Stimulated activated CD8-positive, alpha-beta memory T cell treated with anti-CD3 and anti-CD28 coated beads, Interleukin-15, amount 100 ng/mL, for 24 hours (primary cell): ENCODE measurements around the gene POLR1B.
"Not testable (repeated sequence)": the region's sequence is repeated elsewhere in the genome, so short reads cannot be mapped to it uniquely, and the experiment has no call there.

Experiments
- DNase-seq: peaks from one replicate; pipeline ENCODE4 v3.0.0-alpha.2; 2020; ENCODE audit warnings: low read depth

The POLR1B gene

DNA sequence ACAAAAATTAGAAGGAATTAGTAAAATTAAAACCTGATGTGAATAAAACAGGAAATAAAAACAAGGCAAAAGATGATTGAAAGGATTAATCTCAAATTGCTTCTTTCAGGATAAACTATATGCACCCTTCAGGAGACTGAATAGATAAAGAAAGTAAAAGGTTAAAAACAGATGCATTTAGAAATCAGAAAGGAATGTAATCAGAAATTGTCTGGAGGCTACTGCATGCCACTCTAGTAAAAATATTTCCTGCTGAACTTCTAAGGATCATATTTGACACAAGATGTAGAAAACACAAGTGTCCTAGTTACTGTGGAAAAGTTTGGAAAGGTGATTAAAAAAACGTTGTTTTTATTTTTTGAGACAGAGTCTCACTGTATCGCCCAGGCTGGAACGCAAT lies 58.4 kb downstream of the POLR1B start:
- DNase-seq, result no peak

DNA sequence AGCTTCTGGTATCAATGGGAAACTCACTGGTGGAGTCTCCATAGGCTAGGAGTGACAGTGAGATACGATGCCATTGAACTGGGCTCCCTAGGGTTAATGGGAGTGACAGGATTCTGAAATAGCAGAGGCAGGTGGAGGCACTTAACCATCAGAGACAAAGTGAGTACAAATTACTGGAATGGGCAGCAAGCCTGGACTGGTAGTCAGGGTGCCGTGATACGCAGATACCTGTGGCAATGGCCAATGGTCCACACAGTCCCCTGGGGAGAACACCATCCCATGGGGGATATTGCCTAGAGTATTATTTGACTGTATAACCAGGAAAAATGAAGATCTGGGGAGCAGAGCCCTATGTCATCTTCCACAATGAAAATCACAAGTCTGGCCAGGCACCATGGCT lies 59.5 kb downstream of the POLR1B start:
- no peak for DNase-seq

DNA sequence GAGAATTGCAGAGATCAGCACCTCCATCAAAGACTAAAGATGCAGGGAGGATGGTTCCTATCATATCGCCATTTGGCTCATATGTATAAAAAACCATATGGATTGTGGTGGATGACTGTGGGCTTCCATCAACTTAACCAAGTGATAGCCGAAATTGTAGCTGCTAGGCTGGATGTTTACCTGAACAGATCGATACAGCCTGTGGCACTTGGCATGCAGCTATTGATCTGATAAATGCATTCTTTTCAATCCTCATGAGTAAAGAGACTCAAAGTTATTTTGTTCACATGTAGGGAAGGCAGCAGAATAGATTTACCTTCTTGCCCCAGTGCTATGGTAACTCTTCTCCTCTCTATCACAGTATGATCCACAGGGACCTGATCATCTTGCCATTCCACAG lies 60.7 kb downstream of the POLR1B start:
- DNase-seq, result no peak

DNA sequence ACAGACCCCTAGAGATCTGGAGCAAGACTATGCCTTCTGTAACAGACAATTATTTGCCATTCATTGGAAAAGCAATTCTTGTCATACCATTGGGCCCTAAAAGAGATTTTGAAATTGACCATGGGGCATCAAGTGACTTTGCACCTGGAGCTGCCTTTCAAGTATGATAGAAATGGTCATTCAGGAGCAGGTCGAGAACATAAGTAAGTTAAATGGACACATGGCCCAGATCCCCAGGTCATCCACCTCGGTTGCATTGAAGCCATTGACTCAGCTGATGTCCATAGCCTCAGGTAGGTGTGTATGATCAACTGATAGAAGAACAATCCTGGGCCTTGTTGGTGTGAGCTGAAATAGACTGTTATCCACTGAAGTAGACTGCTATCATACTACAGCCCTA lies 61.5 kb downstream of the POLR1B start:
- DNase-seq, result no peak

DNA sequence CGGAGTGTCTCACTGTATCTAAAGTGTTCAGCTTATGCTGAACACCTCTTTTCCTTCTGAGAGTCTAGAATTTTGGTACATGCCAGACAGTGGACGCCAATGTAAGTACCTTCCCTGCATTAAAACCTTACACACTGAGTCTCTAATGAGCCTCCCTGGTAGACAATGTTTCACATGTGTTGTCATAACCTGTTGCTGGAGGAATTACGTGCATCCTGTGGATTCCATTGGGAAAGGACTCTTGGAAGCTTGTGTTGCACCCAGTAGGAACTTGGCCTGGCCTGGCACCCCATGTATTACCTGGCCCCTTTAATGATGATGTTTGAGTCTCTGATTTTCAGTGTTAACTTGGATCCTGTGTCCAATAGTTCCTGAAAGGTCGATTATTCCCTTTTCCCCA lies 62.7 kb downstream of the POLR1B start:
- DNase-seq, result no peak

- DNase-seq, result no peak
These were observed 63.7 kb downstream of the POLR1B start for GRCh38 chr2:112605926-112606325.

DNA sequence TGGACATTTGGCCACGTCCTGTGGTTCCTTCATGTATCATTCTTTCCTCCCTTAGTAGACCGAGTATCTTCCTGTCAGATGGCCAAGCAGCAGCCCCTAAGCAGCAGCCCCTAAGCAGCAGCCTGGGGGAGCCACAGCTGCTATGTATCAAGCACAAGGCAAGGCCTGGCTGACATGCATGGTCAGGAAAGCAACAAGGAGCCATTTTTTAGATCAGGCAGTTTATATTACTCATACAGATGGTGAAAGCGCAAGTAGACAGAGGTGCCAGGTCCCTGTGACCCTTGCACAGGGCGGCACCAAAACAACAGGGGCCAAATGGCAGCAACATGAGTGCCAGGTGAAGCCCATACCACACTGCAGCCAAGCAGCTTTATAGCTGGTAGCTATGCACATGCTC lies 64.3 kb downstream of the POLR1B start:
- DNase-seq, result no peak

DNA sequence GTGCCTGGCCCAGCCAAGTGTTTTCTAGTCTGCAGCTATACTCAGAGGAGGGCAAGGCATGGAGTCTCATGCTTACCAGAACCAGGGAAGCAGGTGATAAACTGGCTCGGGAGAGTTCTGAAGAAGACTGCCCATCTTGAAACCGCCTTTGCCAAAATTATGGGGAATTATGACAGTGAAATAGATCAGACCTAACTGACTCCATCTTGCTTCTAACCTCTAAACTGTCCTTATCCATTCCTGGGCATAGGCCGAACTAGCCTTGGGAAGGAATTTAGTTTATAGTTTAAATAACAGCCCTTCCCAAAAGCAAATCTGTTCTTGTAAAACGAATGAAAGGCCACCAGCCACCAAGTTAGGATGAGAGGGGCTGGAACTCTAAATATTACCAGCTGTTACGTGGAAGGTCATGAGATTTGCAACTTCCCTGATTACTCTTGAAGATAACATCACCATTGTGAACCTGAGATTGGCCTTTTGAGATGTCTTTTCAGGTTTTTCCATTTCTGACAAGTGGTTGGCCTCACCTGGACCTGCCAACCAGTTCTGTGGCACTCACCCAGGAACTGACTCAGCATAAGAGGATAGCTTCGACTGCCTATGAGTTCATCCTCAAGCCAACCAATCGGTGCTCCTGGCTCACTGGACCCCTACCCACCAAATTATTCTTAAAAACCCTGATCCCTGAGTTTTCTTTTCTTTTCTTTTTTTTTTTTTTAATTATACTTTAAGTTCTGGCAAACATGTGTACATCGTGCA lies 65.6 kb downstream of the POLR1B start:
- no peak for DNase-seq

DNA sequence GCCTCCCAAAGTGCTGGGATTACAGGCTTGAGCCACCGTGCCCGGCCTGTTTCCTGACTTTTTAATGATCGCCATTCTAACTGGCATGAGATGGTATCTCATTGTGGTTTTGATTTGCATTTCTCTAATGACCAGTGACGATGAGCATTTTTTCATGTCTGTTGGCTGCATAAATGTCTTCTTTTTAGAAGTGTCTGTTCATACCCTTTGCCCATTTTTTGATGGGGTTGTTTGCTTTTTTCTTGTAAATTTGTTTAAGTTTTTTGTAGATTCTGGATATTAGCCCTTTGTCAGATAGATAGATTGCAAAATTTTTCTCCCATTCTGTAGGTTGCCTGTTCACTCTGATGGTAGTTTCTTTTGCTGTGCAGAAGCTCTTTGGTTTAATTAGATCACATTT lies 67.1 kb downstream of the POLR1B start:
- not testable (repeated sequence) for DNase-seq

DNA sequence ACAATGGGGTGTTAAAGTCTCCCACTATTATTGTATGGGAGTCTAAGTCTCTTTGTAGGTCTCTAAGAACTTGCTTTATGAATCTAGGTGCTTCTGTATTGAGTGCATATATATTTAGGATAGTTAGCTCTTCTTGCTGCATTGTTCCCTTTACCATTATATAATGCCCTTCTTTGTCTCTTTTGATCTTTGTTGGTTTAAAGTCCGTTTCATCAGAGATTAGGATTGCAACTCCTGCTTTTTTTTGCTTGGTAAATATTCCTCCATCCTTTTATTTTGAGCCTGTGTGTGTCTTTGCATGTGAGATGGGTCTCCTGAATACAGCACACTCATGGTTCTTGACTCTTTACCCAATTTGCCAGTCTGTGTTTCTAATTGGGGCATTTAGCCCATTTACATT lies 70.0 kb downstream of the POLR1B start:
- not testable (repeated sequence) for DNase-seq

DNA sequence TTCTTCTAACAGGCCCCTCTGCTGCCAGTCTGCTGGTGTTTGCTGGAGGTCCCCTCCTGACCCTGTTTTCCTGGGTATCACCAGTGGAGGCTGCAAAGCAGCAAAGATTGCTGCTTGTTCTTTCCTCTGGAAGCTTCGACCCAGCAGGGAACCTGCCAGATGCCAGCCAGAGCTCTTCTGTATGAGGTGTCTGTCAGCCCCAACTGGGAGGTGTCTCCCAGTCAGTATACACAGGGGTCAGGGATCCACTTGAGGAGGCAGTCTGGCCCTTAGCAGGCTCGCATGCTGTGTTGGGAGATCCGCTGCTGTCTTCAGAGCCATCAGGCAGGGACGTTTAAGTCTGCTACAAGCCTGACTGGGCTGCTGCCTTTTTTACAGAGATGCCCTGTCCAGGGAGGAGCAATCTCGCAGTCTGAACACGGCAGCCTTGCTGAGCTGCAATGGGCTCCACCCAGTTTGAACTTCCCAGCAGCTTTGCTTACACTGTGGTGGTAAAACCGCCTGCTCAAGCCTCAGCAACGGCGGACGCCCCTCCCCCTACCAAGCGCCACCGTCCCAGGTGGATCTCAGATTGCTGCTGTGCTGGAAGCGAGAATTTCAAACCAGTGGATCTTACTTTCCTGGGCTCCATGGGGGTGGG lies 72.1 kb downstream of the POLR1B start:
- no peak for DNase-seq

DNA sequence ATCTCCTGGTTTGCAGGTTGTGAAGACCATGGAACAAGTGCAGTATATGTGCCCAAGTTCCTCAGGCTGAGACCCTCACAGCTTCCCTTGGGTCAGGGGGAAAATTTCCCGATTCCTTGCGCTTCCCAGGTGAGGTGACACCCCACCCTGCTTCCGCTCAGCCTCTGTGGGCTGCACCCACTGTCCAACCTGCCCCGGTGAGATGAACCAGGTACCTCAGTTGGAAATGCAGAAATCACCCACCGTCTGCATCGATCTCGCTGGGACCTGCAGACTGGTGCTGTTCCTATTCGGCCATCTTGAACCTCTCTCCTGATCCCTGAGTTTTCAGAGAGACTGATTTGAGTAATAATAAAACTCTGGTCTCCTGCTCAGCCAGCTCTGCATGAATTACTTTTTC lies 72.8 kb downstream of the POLR1B start:
- no peak for DNase-seq

DNA sequence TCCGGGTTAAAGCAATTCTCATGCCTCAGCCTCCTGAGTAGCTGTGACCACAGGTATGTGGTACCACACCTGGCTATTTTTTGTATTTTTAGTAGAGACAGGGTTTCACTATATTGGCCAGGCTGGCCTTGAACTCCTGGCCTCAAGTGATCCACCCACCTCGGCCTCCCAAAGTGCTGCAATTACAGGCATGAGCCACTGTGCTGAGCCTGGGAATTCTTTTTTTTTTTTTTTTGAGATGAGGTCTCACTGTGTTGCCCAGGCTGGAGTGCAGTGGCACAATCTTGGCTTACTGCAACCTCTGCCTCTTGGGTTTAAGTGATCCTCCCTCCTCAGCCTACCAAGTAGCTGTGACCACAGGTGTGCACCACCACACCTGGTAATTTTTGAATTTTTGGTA lies 73.5 kb downstream of the POLR1B start:
- DNase-seq, result not testable (repeated sequence)

GRCh38 chr2:112618383-112618782 lies 76.1 kb downstream of the POLR1B start:
- DNase-seq, result no peak

DNA sequence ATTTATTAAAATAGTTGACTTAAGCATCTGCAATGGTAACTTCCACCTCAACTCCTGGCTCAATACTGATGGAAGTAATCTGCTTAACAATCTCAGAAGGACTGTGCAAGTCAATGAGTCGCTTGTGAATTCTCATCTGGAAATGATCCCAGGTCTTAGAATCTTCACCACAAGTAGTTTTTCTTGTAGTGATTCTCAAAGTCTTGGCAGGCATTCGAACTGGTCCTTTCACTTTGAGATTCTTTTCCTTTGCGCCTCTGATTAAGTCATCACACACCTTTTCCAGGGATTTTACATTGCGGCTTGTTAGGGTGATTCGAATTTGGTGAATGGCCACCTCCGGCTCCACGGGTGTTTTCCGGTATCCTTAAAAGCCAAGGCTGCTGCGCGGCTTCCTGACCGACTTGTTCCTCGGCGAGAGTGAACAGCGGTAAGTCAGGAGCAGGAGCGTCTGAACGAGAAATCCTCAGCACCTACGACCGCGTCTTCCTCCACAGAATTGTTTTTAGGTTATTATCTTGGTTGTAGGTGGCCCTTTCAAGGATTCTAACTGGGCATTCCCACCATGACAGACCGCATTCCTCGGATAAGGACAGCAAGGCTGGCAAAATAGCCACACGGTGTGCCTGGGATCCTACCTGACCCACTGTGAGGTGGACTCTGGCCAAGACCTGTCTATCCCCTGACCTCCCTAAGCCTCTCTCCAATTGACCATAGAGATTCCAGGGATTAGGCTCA lies 79.7 kb downstream of the POLR1B start:
- no peak for DNase-seq

DNA sequence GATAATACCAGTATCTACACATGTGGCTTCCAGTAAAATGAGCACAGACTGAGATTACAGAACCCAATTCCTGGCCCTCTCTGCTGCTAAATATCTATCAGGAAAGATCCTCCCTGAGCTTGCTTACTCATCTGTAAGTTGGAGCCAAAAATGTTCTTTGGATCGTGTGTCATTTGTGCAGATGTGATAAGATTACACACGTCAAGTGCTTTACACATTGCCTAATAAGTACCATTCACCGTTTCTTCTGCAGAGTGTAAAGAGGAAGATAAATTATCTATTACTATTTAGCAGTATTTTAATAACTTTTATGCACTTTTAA lies 80.2 kb downstream of the POLR1B start:
- no peak for DNase-seq

DNA sequence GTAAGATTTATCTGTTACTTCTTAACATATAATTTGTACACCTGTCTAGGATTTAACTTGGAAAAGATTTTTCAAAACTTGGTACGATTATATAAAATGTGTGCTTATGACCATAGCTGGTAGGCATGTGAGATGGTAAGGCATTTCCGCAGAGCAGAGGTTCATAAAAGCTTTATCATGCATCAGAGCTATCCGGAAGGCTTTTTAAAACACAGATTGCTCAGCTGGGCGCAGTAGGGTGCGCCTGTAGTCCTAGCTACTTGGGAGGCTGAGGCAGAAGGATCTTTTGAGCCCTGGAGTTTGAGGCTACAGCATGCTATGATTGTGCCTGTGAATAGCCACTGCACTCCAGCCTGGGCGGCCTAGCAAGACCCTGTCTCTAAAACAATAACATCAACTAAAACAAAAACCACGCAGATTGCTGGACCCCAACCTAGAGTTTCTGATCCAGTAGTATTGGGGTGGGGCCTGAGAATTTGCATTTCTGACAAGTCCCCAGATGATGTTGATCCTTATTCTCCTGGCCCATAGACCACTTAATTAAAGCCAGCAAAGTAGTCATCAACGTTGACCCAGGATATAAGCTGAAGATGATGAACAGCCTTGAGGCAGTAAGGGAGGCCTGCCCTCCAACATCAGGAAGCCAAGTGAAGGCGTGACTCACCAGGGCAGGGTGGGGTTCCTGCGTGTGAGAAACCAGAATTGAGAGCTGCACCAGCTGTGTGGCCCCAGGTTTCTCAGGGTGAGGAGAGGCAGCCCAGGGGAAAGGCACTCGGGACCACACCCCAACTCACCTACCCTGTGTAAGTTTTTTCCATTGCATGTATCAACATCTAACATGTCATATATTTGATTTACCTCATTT lies 81.9 kb downstream of the POLR1B start:
- DNase-seq, result no peak

DNA sequence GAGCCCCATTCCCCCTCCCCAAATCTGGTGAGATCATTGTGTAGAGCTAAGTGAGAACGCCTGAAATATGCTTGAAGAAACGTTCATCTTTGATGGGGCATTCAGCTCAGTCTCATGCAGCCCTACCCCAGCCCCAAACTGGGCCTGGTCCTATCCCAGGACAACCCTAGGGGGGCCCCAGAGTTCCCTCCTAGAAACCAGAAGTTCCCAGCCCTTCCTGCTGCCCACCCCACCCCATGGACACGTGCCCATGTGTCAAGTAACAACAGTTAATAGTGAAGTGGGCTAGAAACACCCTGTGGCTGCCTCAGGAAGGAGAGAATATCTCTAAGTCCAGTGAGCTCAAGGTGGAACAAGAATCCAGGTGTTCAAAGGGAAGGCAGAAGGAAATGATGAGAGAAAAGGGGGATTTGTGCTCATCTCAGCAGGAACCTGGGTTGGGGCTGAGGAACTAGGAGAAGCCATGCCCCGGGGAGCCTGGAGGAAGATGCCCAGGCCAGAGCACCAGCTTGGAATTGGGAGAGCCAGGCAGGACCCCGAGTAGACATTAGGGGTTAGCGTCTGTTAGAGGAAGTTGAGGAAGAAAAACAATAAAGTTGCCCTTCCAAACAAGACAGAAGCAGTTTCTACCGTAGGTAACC lies 83.3 kb downstream of the POLR1B start:
- no peak for DNase-seq

GRCh38 chr2:112626604-112627059 lies 84.4 kb downstream of the POLR1B start:
- no peak for DNase-seq
